ENCODE measurements around the gene CFAP46. TPM values are rescaled to one million over a fixed set of nuclear protein-coding genes. Genes with fewer than 3 reads are reported as not detected.
A peak's percentile ranks its signal among the peaks of the same experiment; 100 is the strongest.

The CFAP46 gene
- total RNA-seq, 2 experiments from 2014 or later = not detected

- Mint-ChIP-seq H3K9me3 (peaks cover 2% of the 10 kb centered on the region), H3K4me1 (ENCODE audit: low read depth) (peaks cover 11% of the 10 kb centered on the region), H3K27ac (no peak overlapping the region), H3K36me3 (ENCODE audit: low read depth) (no peaks in the 10 kb centered on the region), H3K27me3 (peaks cover 11% of the 10 kb centered on the region), H3K4me3 (no peak overlapping the region)
- TF ChIP-seq, protein P1, sequence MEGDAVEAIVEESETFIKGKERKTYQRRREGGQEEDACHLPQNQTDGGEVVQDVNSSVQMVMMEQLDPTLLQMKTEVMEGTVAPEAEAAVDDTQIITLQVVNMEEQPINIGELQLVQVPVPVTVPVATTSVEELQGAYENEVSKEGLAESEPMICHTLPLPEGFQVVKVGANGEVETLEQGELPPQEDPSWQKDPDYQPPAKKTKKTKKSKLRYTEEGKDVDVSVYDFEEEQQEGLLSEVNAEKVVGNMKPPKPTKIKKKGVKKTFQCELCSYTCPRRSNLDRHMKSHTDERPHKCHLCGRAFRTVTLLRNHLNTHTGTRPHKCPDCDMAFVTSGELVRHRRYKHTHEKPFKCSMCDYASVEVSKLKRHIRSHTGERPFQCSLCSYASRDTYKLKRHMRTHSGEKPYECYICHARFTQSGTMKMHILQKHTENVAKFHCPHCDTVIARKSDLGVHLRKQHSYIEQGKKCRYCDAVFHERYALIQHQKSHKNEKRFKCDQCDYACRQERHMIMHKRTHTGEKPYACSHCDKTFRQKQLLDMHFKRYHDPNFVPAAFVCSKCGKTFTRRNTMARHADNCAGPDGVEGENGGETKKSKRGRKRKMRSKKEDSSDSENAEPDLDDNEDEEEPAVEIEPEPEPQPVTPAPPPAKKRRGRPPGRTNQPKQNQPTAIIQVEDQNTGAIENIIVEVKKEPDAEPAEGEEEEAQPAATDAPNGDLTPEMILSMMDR (IDR thresholded peaks at IDR 0.05) = no peak
- Histone ChIP-seq H3K4me1 (ENCODE audit: insufficient read depth, low read length) (peaks cover 9% of the 10 kb centered on the region), H3K27ac (ENCODE audit: low read depth in 1 of 2, low read length in 2 of 2) (no peak overlapping the region), H3K36me3 (ENCODE audit: insufficient read depth, low read length) (no peaks in the 10 kb centered on the region), H3K27me3 (ENCODE audit: control insufficient read depth in 1 of 2, insufficient read depth in 2 of 2, low read length in 2 of 2) (no peaks in the 10 kb centered on the region), H3K4me3 (ENCODE audit: low read length) (no peak overlapping the region), H3K9me3 (ENCODE audit: control insufficient read depth in 1 of 2, insufficient read depth in 1 of 2, low read length in 2 of 2) (peaks cover 0 to 17% of the 10 kb centered on the region in 2 experiments)
- peak in 1 of 14 experiments; percentile 26 for DNase-seq
- POLR2A ChIA-PET = no interaction called here
- no peak for ATAC-seq (ENCODE audit: poor library complexity)
- intact Hi-C loops (cut with DNase I, micrococcal nuclease) = no loop called here
- CTCF ChIA-PET = no interaction called here
Measured at GRCh38 chr10:132866601-132867381, 75.6 kb downstream of the CFAP46 start.

DNA sequence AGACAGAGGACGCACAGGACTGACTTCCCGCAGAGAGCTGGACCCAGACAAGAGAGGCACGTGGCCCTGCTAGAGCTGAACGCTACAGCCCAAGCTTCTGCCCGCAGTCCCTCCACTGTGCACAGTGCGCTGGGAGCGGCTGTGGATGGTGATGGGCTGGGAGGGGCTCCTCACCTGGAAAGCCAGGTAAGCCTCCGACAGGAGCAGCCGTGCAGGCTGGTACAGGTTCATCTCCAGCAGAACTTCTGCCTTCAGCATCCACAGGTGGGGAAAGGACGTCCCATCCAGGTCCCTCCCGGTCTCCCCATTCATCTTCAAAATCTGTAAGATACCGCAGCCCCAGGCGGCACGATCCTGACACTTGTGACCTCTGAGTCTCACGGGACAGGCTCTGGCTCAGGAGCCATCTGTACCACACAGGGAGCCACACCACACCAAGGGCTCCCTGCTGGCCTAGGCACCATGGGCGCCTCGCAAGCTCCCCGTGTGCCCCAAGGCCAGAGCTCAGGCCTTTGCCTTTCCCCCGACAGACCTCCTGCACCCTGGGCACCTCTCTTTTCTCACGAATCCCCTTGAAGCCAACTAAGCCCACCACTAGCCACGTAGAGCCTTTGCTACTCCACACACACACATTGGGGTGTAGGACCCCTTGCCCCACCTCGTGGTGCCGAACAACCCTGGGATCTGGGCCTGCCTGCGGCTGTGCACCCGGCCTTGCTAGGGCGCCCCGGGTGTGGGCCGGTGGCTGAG is 76.3 kb downstream of the CFAP46 start:
- H3K27ac Mint-ChIP-seq = no peak overlapping the region
- H3K4me3 Mint-ChIP-seq = no peak overlapping the region
- no peaks in the 10 kb centered on the region for H3K9me3 Mint-ChIP-seq
- Histone ChIP-seq H3K36me3 (ENCODE audit: insufficient read depth, low read length) (no peaks in the 10 kb centered on the region), H3K27ac (ENCODE audit: low read depth in 1 of 2, low read length in 2 of 2) (no peak overlapping the region), H3K27me3 (ENCODE audit: control insufficient read depth in 1 of 2, insufficient read depth in 2 of 2, low read length in 2 of 2) (no peaks in the 10 kb centered on the region), H3K9me3 (ENCODE audit: control insufficient read depth in 1 of 2, insufficient read depth in 1 of 2, low read length in 2 of 2) (peaks cover 0 to 17% of the 10 kb centered on the region in 2 experiments), H3K4me3 (ENCODE audit: low read length) (no peak overlapping the region), H3K4me1 (ENCODE audit: insufficient read depth, low read length) (peaks cover 9% of the 10 kb centered on the region)
- peaks cover 5% of the 10 kb centered on the region for H3K27me3 Mint-ChIP-seq
- DNase-seq = peak in 1 of 14 experiments; percentile 32
- no peak for ATAC-seq (ENCODE audit: poor library complexity)
- ChIA-PET CTCF (no interaction called here), POLR2A (no interaction called here)
- H3K4me1 Mint-ChIP-seq (ENCODE audit: low read depth) = peaks cover 11% of the 10 kb centered on the region
- no peaks in the 10 kb centered on the region for H3K36me3 Mint-ChIP-seq (ENCODE audit: low read depth)
- intact Hi-C loops (cut with DNase I, micrococcal nuclease) = no loop called here
- TF ChIP-seq, protein P1 (IDR thresholded peaks at IDR 0.05) = no peak

- Mint-ChIP-seq H3K9me3 (no peaks in the 10 kb centered on the region), H3K4me3 (no peak overlapping the region), H3K27me3 (peaks cover 5% of the 10 kb centered on the region), H3K36me3 (ENCODE audit: low read depth) (no peaks in the 10 kb centered on the region), H3K27ac (no peak overlapping the region), H3K4me1 (ENCODE audit: low read depth) (peaks cover 11% of the 10 kb centered on the region)
- peaks cover 9% of the 10 kb centered on the region for H3K4me1 ChIP-seq (ENCODE audit: insufficient read depth, low read length)
- H3K4me3 ChIP-seq (ENCODE audit: low read length) = no peak overlapping the region
- no peak overlapping the region for H3K27ac ChIP-seq (ENCODE audit: low read depth in 1 of 2, low read length in 2 of 2)
- ChIA-PET POLR2A (no interaction called here), CTCF (no interaction called here)
- TF ChIP-seq, protein P1 (IDR thresholded peaks at IDR 0.05) = no peak
- peaks cover 0 to 14% of the 10 kb centered on the region in 2 experiments for H3K9me3 ChIP-seq (ENCODE audit: control insufficient read depth in 1 of 2, insufficient read depth in 1 of 2, low read length in 2 of 2)
- no peaks in the 10 kb centered on the region for H3K36me3 ChIP-seq (ENCODE audit: insufficient read depth, low read length)
- intact Hi-C loops (cut with DNase I, micrococcal nuclease) = no loop called here
- no peaks in the 10 kb centered on the region for H3K27me3 ChIP-seq (ENCODE audit: control insufficient read depth in 1 of 2, insufficient read depth in 2 of 2, low read length in 2 of 2)
- ATAC-seq (ENCODE audit: poor library complexity) (no peak), DNase-seq (peak in 1 of 14 experiments; percentile 22)
Measured at GRCh38 chr10:132865171-132865631, 77.2 kb downstream of the CFAP46 start.
